ENCODE measurements around the gene CAMSAP2. TPM values are rescaled to one million over a fixed set of nuclear protein-coding genes. Genes with fewer than 3 reads are reported as not detected.

The CAMSAP2 gene
- polyA plus RNA-seq, 1 of the 3 experiments (the other 2 are of a cell fraction): 5.5 TPM

DNA sequence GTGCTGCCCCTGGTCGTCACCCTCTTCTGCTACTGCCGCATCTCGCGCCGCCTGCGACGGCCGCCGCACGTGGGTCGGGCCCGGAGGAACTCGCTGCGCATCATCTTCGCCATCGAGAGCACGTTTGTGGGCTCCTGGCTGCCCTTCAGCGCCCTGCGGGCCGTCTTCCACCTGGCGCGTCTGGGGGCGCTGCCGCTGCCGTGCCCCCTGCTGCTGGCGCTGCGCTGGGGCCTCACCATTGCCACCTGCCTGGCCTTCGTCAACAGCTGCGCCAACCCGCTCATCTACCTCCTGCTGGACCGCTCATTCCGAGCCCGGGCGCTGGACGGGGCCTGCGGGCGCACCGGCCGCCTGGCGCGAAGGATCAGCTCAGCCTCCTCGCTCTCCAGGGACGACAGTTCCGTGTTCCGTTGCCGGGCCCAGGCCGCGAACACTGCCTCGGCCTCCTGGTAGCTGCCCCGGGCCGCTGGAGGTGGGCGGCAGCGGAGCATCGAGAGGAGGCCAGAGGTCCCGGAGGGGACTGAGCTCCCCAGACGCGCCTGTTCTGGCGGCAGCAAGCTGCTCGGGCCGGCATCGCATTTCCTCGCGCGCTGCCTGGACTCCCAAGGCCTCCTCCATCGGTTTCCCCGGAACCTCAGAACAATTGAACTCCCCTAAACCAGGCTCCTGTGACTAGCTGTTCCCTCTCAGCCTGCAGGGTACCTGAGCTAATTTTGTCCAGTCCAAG lies 135.1 kb downstream of the CAMSAP2 start (continued):
- TF ChIP-seq, protein P1, sequence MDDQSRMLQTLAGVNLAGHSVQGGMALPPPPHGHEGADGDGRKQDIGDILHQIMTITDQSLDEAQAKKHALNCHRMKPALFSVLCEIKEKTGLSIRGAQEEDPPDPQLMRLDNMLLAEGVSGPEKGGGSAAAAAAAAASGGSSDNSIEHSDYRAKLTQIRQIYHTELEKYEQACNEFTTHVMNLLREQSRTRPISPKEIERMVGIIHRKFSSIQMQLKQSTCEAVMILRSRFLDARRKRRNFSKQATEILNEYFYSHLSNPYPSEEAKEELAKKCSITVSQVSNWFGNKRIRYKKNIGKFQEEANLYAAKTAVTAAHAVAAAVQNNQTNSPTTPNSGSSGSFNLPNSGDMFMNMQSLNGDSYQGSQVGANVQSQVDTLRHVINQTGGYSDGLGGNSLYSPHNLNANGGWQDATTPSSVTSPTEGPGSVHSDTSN (IDR thresholded peaks at IDR 0.05): no peak
- TF ChIP-seq FOXM1 (IDR thresholded peaks at IDR 0.05; ENCODE audit: low read depth) (no peak), SIN3A (IDR thresholded peaks at IDR 0.05; ENCODE audit: borderline replicate concordance, low read depth, low read length) (no peak)

DNA sequence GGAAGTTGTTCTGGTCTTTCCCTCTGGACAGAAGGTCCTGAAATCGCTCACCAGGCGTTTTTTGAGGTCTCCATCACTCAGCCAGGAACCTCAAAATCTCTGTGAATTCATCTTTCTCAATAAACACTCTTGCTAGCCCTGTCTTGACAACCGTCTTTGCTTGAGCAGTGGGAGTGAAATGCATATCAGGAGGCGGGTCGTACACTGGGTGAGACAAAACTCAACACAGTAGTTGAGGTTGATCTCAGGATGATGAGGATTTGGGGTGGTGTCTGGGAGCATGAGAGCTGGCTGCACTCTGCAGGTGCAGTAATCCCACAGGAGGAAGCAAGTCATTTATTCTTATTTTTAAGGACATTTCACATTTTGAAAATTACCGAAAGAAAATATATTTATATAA lies 136.0 kb downstream of the CAMSAP2 start:
- DNase-seq: no peak
- H3F3A ChIP-seq (replicated peaks; ENCODE audit: insufficient read depth): no peaks in the 10 kb centered on the region
- no peak overlapping the region for H3K4me2 ChIP-seq
- POLR2A ChIA-PET: no interaction called here
- H3K4me3 ChIP-seq (ENCODE audit: low read depth in 2 of 2, low read length in 1 of 2): no peak overlapping the region
- no peaks in the 10 kb centered on the region for H3K79me2 ChIP-seq (ENCODE audit: insufficient read depth)
- no peak overlapping the region for H2AFZ ChIP-seq (ENCODE audit: low read depth)
- WGBS (ENCODE audit: low lambda C conversion rate): 60% methylated on average over 6 of the region's 6 CpGs
- H3K9ac ChIP-seq: no peak overlapping the region
- CTCF ChIA-PET: no interaction called here
- H3K9me2 ChIP-seq: no peaks in the 10 kb centered on the region
- H3K9me3 ChIP-seq: no peaks in the 10 kb centered on the region
- no peak overlapping the region for H3K27ac ChIP-seq (ENCODE audit: low read depth in 2 of 2, low read length in 1 of 2)
- no peaks in the 10 kb centered on the region for H4K20me1 ChIP-seq (ENCODE audit: insufficient read depth)
- H3K27me3 ChIP-seq (ENCODE audit: insufficient read depth): no peaks in the 10 kb centered on the region
- TF ChIP-seq NFIC (IDR thresholded peaks at IDR 0.05; ENCODE audit: borderline replicate concordance): no peak
- no peak for TF ChIP-seq FOXJ3 (CRISPR knock-in tag; IDR thresholded peaks at IDR 0.05)
- TF ChIP-seq NRF1 (IDR thresholded peaks at IDR 0.05; ENCODE audit: low read depth, low read length): no peak
- TF ChIP-seq, protein P2, sequence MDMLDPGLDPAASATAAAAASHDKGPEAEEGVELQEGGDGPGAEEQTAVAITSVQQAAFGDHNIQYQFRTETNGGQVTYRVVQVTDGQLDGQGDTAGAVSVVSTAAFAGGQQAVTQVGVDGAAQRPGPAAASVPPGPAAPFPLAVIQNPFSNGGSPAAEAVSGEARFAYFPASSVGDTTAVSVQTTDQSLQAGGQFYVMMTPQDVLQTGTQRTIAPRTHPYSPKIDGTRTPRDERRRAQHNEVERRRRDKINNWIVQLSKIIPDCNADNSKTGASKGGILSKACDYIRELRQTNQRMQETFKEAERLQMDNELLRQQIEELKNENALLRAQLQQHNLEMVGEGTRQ (IDR thresholded peaks at IDR 0.05; ENCODE audit: borderline replicate concordance, low read depth, low read length): no peak
- TF ChIP-seq, protein P3, sequence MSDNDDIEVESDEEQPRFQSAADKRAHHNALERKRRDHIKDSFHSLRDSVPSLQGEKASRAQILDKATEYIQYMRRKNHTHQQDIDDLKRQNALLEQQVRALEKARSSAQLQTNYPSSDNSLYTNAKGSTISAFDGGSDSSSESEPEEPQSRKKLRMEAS (IDR thresholded peaks at IDR 0.05; ENCODE audit: low read depth): no peak
- no peak for TF ChIP-seq POLR2AphosphoS5 (IDR thresholded peaks at IDR 0.05; ENCODE audit: low read depth, low read length)
- TF ChIP-seq, protein P4, sequence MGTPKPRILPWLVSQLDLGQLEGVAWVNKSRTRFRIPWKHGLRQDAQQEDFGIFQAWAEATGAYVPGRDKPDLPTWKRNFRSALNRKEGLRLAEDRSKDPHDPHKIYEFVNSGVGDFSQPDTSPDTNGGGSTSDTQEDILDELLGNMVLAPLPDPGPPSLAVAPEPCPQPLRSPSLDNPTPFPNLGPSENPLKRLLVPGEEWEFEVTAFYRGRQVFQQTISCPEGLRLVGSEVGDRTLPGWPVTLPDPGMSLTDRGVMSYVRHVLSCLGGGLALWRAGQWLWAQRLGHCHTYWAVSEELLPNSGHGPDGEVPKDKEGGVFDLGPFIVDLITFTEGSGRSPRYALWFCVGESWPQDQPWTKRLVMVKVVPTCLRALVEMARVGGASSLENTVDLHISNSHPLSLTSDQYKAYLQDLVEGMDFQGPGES (IDR thresholded peaks at IDR 0.05; ENCODE audit: low read depth, low read length): no peak
- no peaks in the 10 kb centered on the region for H3K36me3 ChIP-seq (replicated peaks in 1 of 2; ENCODE audit: control insufficient read depth in 1 of 2, insufficient read depth in 2 of 2, low read length in 1 of 2)
- no peaks in the 10 kb centered on the region for H3K4me1 ChIP-seq (ENCODE audit: control insufficient read depth in 1 of 2, insufficient read depth in 2 of 2, low read depth in 1 of 2, low read length in 1 of 2)

DNA sequence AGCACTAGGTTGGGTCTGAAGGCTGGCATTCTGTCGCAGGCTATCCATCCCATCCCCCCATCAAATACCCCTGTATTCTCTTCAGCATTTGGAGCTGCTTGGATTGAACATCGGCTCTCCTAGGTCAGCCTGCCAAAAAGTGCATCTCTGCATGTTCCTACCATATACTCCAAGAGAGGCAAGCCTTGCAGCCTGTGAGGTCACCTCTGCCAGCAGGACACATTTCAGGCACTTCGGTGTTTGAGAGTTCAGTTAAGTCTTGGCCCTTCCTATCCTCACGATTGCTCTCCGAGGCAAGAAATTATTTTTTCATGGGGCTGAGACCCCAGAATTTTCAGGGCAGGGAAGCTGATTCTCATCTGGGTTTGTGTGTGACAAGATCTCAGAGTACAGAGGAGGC lies 136.7 kb downstream of the CAMSAP2 start:
- H3K9ac ChIP-seq: no peak overlapping the region
- ChIA-PET CTCF (interaction anchor here (1.2 kb wide), 1 partner anchor 14 kb away, joined by 4 read pairs; no protein-coding TSS in a partner anchor), POLR2A (no interaction called here)
- DNase-seq: no peak
- no peak overlapping the region for H3K4me3 ChIP-seq (ENCODE audit: low read depth in 2 of 2, low read length in 1 of 2)
- 88% methylated on average over 5 of the region's 5 CpGs for WGBS (ENCODE audit: low lambda C conversion rate)
- H3K9me3 ChIP-seq: no peaks in the 10 kb centered on the region
- H3K4me1 ChIP-seq (ENCODE audit: control insufficient read depth in 1 of 2, insufficient read depth in 2 of 2, low read depth in 1 of 2, low read length in 1 of 2): no peaks in the 10 kb centered on the region; a peak in 1 of 4 replicates
- no peak overlapping the region for H3K27ac ChIP-seq (ENCODE audit: low read depth in 2 of 2, low read length in 1 of 2)
- no peak overlapping the region for H2AFZ ChIP-seq (ENCODE audit: low read depth)
- no peaks in the 10 kb centered on the region for H4K20me1 ChIP-seq (ENCODE audit: insufficient read depth)
- H3K9me2 ChIP-seq: no peaks in the 10 kb centered on the region
- TF ChIP-seq ELF1 (IDR thresholded peaks at IDR 0.05) (no peak), TEAD4 (IDR thresholded peaks at IDR 0.05; ENCODE audit: borderline replicate concordance, insufficient read depth) (no peak), EP300 (IDR thresholded peaks at IDR 0.05; ENCODE audit: borderline replicate concordance in 1 of 2, low read depth in 1 of 2, low read length in 1 of 2) (no peak), GATA2 (CRISPR knock-in tag; IDR thresholded peaks at IDR 0.05) (no peak), YY1 (IDR thresholded peaks at IDR 0.05; ENCODE audit: low read depth) (no peak), CHD2 (IDR thresholded peaks at IDR 0.05; ENCODE audit: low read length, partially characterized antibody) (no peak), JUND (IDR thresholded peaks at IDR 0.05) (no peak), TAF1 (IDR thresholded peaks at IDR 0.05; ENCODE audit: borderline replicate concordance, low read depth, low read length) (no peak)
- TF ChIP-seq, protein P3 (IDR thresholded peaks at IDR 0.05; ENCODE audit: low read depth): no peak
- TF ChIP-seq, protein P5, sequence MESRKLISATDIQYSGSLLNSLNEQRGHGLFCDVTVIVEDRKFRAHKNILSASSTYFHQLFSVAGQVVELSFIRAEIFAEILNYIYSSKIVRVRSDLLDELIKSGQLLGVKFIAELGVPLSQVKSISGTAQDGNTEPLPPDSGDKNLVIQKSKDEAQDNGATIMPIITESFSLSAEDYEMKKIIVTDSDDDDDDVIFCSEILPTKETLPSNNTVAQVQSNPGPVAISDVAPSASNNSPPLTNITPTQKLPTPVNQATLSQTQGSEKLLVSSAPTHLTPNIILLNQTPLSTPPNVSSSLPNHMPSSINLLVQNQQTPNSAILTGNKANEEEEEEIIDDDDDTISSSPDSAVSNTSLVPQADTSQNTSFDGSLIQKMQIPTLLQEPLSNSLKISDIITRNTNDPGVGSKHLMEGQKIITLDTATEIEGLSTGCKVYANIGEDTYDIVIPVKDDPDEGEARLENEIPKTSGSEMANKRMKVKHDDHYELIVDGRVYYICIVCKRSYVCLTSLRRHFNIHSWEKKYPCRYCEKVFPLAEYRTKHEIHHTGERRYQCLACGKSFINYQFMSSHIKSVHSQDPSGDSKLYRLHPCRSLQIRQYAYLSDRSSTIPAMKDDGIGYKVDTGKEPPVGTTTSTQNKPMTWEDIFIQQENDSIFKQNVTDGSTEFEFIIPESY (IDR thresholded peaks at IDR 0.05; ENCODE audit: borderline replicate concordance, low read depth): no peak
- no peaks in the 10 kb centered on the region; the same call in 1 of the 2 replicates for H3K27me3 ChIP-seq (ENCODE audit: insufficient read depth)
- H3K79me2 ChIP-seq (ENCODE audit: insufficient read depth): no peaks in the 10 kb centered on the region
- H3F3A ChIP-seq (replicated peaks; ENCODE audit: insufficient read depth): no peaks in the 10 kb centered on the region
- no peaks in the 10 kb centered on the region for H3K36me3 ChIP-seq (replicated peaks in 1 of 2; ENCODE audit: control insufficient read depth in 1 of 2, insufficient read depth in 2 of 2, low read length in 1 of 2)
- H3K4me2 ChIP-seq: no peak overlapping the region
